CD4-positive, alpha-beta T cell treated with Interleukin-15 for 4 hours (primary cell): ENCODE data around the gene LAPTM5.

Experiments
- DNase-seq: peaks from one replicate; pipeline ENCODE4 v3.0.0-alpha.2; 2020; ENCODE audit warnings: low spot score

The LAPTM5 gene

DNA sequence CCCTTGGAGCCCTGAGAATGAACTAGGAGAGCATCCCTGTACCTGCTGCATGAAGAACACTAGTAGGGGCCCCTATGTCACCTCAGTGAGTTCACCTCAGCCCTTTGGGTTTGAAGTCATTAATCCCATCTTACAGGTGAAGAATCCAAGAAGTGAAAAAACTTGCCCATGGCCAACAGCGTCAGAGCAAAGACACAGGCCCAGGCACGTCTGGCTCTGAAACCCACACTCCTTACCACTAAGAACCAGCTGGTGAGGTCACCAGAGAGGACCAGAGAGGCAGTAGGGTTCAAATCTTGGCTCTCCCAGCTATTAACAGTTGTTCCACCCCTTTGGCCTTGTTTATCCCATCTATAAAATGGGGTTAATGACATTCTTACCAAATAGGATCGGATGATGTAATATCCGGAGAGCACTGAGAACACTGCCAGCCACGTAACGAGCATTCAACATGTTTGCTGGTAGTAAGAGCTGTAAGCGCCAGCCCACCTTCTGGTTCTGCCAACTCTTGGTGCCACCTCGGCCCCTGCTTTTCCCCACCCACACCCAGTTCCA lies 43.0 kb downstream of the LAPTM5 start:
- DNase-seq = no peak

GRCh38 chr1:30714025-30714424 lies 43.5 kb downstream of the LAPTM5 start:
- DNase-seq = no peak

- no peak for DNase-seq
These were observed 44.3 kb downstream of the LAPTM5 start for GRCh38 chr1:30713311-30713710.

DNA sequence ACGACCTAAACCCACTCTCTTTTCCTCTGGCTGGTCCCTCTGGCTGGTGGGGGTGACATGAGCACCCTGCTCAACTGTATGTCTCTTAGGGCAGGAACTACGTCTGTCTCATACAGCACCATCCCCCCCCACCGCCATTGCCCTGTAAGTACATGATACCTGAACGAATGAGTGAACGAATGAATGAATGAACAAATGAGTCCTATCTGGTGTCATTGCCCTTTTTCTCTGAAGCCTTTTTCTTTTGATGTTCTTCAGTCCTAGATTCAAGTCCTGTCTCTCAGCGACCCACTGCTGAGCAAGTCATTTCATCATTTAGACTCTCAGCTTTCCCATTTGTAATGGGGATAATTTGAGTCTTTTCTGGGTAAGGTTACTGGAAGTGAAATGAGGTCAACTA lies 45.0 kb downstream of the LAPTM5 start:
- DNase-seq = no peak

DNA sequence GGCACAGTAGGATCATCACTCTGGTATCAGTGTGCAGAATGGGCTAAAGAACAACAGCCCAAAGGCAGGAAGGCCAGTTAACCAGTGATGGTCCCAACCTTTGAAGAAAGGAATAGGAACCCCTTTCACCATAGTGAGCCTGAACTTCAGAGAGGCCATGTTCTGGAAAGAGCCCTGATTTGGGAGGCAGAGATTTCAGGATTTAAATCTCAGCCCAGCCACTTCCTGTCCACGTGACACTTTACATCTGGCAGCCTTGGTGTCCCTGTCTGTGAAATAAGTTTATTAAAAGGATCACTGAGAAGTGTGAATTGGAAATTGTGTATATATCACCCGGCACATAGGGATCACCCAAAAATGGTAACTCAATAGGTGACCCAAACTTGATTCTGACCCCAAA lies 47.2 kb downstream of the LAPTM5 start:
- no peak for DNase-seq

DNA sequence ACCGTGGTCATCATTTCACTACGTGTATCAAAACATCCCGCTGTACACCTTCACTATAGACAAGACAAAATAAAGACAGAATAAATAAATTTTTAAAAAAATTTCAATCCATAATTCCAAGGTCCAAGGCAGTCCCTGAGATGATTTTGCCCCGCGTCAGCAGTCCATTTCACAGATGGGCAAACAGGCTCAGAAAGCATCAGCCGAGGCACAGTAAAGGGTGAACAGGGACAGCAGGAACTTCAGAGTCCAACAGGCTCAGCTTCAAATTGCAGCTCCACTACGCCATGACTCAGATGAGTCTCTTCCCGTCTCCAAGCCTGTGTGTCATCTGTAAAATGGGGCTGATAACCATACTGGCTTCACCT lies 49.2 kb downstream of the LAPTM5 start:
- no peak for DNase-seq

- peak; percentile 32 for DNase-seq
These were observed 49.9 kb downstream of the LAPTM5 start for GRCh38 chr1:30707412-30708360.

DNA sequence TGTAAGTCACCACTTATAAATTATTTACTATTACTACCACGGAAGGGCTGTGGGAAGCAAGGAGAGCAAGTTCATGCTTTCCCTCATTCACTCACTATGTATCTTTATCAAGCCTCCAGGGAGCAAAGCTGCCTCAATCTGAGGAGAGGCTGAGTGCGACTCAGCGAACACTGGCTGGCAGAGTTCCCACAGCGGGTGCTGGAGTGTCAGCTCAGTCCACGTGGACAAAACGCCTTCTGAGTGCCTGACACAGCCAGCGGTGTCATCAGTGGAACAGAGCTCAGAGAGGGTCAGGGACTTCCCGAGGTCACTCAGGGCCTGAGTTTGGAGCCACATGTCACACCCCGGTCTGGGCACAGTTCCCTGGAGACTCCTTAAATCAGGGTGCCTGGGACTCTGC lies 51.0 kb downstream of the LAPTM5 start:
- DNase-seq = no peak

DNA sequence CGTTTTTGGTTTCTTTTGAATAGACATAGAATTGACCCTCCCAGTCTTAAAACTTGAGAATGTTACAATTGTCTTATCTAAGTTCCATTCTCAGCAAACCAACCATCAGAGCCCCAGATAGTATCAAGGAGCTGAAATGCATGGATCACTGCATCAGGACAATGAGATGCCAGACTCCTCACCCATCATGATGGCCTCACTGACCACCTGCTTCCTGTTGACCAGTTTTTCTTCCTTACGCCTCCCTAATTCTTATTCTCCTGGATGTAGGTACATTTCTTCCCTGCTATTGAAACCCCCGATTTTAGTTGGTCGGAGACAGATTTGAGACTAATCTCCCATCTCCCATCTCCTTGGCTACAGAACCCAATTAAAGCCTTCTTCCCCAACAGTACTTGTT lies 51.9 kb downstream of the LAPTM5 start:
- no peak for DNase-seq

DNA sequence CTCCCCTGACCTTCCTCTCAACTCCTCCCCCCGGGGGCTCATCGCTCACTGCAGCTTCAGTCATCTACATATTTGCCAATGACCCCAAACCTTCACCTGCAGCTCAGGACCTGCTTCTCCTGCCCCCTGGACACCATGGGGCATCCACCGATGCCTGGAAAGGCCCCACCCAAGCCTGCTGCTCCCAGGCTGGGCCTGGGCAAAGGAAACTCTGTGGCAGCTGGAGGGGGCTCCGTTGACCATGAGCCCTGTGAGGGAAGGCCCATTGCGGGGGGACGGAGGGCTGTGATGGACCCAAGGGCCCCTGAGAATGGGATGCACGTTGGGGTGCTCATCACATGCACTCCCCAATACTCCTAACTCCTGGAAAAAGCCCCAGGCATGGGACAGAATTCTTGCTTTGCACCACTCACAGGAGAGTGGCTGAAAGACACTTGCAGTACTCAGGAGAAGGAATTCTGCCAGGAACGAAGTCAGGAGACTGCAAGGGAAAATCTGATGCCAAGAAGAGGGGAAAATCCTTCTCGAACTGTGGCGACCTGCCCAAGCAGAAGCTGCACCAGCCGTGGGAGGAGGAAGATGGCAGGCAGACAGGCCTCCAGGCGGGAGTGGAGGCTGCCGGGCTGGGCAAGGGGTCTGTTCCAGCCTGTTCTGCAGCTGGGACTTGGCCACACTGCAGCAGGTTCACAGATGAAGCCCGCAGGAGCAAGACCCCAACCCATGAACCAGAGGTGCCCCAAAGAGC lies 52.6 kb downstream of the LAPTM5 start:
- no peak for DNase-seq

GRCh38 chr1:30704271-30704670 lies 53.3 kb downstream of the LAPTM5 start:
- no peak for DNase-seq

DNA sequence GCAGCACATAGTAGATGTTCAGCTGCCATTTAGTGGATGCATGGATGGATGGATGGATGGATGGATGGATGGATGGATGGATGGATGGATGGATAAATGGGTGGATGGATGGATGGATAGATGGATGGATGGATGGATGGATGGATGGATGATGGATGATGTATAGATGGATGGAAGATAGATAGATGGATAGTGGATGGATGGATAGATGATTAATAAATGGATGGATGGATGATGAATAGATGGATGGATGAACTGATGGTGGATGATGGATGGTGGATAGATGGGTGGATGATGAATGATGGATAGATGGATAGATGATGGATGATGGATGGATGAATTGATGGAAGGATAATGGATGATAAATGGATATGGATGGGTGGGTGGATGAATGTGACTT lies 54.8 kb downstream of the LAPTM5 start:
- DNase-seq = no peak

- DNase-seq = no peak
These were observed 56.3 kb downstream of the LAPTM5 start for GRCh38 chr1:30701258-30701633.

DNA sequence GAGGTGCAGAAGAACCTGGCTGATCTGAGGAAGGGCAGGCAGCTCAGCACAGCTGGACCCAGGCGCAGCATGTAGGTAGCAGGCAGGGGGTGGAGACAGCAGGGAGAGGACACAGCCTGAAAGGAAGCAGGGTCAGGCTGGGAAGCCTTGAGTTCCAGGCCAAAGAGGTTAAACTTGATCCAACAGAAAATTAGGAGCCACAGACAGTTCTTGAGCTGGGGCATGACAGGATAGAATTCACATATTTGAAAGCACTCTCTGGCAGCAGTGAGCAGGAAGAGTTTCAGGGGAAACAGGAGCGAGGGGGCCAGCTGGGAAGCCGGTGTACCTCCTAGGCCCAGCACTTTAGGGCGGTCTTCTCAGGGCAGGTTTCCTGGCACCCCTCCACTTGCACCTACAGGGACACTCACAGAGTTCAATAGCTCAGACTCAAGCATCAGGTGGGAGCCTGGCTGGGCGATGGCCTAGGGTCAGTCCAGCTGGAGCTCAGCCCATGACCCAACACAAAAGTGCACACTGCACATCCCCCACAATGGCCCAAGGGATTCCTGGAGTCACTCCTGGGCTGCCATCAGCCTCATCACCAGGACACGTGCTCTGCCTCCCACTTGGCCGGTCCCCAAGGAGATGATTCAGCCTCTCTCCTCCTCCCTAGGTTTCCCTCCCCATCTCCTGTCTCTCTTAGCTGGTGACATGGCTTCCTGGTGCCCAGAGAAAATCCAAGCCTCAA lies 56.9 kb downstream of the LAPTM5 start:
- no peak for DNase-seq

GRCh38 chr1:30699762-30700161 lies 57.8 kb downstream of the LAPTM5 start:
- no peak for DNase-seq

DNA sequence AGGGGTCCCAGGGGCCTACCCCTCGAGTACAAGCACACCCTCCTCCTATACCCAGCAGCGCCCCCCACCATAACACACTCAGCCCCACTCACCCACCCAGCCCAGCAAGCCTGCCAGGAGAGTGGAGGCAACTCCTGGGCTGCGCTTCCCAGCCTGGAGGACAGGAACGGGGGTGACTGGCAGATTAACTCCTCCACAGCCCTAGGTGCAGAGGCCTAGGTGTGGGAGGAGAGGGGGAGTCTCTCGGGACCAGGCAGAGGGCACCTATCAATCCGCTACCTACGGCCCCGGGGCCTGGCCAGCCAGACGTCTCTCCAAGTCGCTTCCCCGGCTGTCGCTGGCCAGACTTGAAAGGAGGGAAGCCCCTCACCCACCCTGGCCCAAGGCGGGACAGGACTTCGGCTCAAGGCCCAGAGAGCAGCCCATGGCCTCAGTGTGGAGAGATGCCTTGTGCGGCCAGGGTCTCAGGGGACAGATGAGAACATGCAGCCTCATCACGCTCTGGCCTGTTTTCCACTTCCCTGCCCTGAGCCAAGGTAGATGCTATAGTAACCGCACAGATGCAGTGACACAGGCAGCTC lies 59.1 kb downstream of the LAPTM5 start:
- DNase-seq = no peak

DNA sequence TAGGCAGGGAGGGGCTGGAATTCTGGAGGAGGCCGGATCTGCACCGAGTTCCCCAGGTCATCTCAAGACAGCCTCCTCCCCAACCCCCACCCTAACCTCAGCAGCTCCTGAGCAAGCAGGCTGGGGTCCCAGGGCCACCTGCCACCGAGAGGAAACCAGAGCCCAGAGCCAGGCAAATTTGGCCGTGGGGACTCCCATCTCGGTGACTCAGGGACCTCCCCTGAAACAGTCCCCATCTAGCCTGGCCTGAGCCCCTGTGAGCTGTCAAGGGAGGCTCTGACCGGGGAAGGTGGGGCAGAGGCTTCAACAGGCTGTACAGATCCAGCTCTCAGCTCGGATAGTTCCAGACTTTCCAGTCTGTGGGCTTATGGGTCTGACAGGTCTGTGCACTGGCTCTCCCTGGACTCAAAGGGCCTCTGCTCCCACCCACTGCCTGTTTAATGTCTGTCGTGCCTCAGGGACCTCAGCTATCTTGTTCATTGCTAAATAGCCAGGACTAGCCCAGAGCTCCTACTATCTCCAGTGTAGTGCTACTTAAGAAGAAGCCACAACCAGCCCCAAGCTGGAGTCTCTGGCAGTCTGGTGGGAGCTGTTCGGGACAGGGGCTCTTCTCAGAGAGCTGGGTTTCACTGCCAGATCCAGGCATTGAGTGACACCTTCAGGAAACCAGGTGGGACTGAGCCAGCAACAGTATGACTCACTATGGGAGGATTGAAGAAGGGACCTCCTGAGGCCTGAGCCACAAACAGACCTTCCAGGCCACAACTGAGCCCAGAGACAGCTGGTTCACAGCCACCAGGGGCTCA lies 59.8 kb downstream of the LAPTM5 start:
- DNase-seq = no peak

GRCh38 chr1:30696831-30697230 lies 60.7 kb downstream of the LAPTM5 start:
- DNase-seq = no peak

DNA sequence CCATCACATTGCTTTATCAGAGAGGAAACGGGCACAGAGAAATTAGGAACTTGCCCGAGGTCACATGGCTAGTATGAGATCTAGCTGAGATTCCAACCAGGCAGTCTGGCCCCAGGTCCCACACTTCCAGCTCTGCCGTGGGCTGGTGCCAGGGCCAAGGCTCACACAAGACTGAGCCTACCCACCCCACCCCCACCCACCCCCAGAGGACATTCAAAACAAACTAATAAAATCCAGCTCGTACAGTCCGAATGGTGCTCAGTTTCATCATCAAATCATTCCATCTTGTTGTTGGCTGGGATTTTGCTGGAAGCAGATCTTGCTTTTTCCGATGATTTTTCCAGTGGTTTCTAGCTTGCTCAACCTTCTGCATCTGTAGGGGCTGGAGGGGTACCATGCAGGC lies 62.1 kb downstream of the LAPTM5 start:
- no peak for DNase-seq

GRCh38 chr1:30694280-30695175 lies 63.0 kb downstream of the LAPTM5 start:
- no peak for DNase-seq
